ENCODE measurements around the gene PEX11B.

Gene PEX11B

GRCh38 chr1:145868232-145868631, 50.3 kb downstream of the PEX11B start:
- DNase-seq (ENCODE audit: low read depth): no peak

- no peak for DNase-seq (ENCODE audit: low read depth)
These were observed 55.1 kb downstream of the PEX11B start for GRCh38 chr1:145863282-145864018.
